Smooth muscle cell (in vitro differentiated cells): ENCODE data around the gene RRAS2. TPM values are rescaled to one million over a fixed set of nuclear protein-coding genes. Genes with fewer than 3 reads are reported as not detected.
"Not testable (repeated sequence)": the region's sequence is repeated elsewhere in the genome, so short reads cannot be mapped to it uniquely, and the experiment has no call there.

Experiments used
- DNase-seq: peaks from one replicate; lab custom pipeline; 2025; ENCODE audit not compliant: unreplicated experiment; lab: John Stamatoyannopoulos, UW
- H2AFZ ChIP-seq: fragments of 200-600 bp; sonication (generic); 2 replicates; pipeline ENCODE4 v1.6.0; 2016; ENCODE audit warnings: antibody characterized with exemption, low read depth, mild to moderate bottlenecking
- H3F3A ChIP-seq: fragments of 200-600 bp; sonication (generic); 2 replicates; pipeline ENCODE4 v1.6.0; 2017; ENCODE audit warnings: antibody characterized with exemption, low read depth
- H3K27ac ChIP-seq: fragments of 200-600 bp; sonication (generic); 2 replicates; pipeline ENCODE4 v1.5.1; 2016; ENCODE audit warnings: low read depth, mild to moderate bottlenecking
- H3K27me3 ChIP-seq: fragments of 200-600 bp; sonication (generic); 2 replicates; pipeline ENCODE4 v1.6.1; 2016; ENCODE audit warnings: low read depth, mild to moderate bottlenecking
- H3K36me3 ChIP-seq: fragments of 200-600 bp; sonication (generic); 2 replicates; pipeline ENCODE4 v1.5.1; 2016; ENCODE audit warnings: low read depth
- H3K4me1 ChIP-seq: fragments of 200-600 bp; sonication (generic); 2 replicates; pipeline ENCODE4 v1.5.1; 2016; ENCODE audit warnings: low read depth
- H3K4me2 ChIP-seq: fragments of 200-600 bp; sonication (generic); 2 replicates; pipeline ENCODE4 v1.6.0; 2016; ENCODE audit warnings: mild to moderate bottlenecking
- H3K4me3 ChIP-seq: fragments of 200-600 bp; sonication (generic); 2 replicates; pipeline ENCODE4 v1.5.1; 2016; ENCODE audit warnings: mild to moderate bottlenecking
- H3K79me2 ChIP-seq: fragments of 200-600 bp; sonication (generic); 2 replicates; pipeline ENCODE4 v1.6.0; 2016; ENCODE audit warnings: low read depth, mild to moderate bottlenecking
- H3K9ac ChIP-seq: fragments of 200-600 bp; sonication (generic); 2 replicates; pipeline ENCODE4 v1.6.0; 2016; ENCODE audit warnings: low read depth
- H3K9me3 ChIP-seq: fragments of 200-600 bp; sonication (generic); replicated peaks from 2 replicates; pipeline ENCODE4 v1.5.1; 2016; ENCODE audit warnings: low read depth
- H4K20me1 ChIP-seq: fragments of 200-600 bp; sonication (generic); 2 replicates; pipeline ENCODE4 v1.6.0; 2016; ENCODE audit warnings: low read depth
- WGBS: methylation state at CpG from one replicate; pipeline ENCODE4 v1.1.7; 2016; ENCODE audit warnings: low lambda C conversion rate; 5-methylcytosine and 5-hydroxymethylcytosine counted together
- polyA plus RNA-seq: library from polyadenylated mRNA; unstranded; fragments of >200 nt; fragmentation: Nextera tagmentation; extraction: Ambion mirVana; gene quantifications from 2 replicates; pipeline ENCODE4 v1.2.1, GENCODE V29; 2016
- total RNA-seq: library from RNA; depleted of rRNA; stranded (reverse); fragments of >200 nt; gene quantifications from 2 replicates; pipeline ENCODE4 v1.2.3, GENCODE V29; 2014
- TF ChIP-seq, protein P1 (sequence below): fragments of 200-600 bp; sonication (generic); IDR thresholded peaks from 2 replicates; pipeline ENCODE4 v1.5.1; 2017; ENCODE audit warnings: borderline replicate concordance, mild to moderate bottlenecking, antibody characterized with exemption; ENCODE audit not compliant: insufficient read depth, poor library complexity, severe bottlenecking

The RRAS2 gene
- total and polyA plus RNA-seq, 2 experiments from 2014 or later = 27.3 to 53.6 TPM

DNA sequence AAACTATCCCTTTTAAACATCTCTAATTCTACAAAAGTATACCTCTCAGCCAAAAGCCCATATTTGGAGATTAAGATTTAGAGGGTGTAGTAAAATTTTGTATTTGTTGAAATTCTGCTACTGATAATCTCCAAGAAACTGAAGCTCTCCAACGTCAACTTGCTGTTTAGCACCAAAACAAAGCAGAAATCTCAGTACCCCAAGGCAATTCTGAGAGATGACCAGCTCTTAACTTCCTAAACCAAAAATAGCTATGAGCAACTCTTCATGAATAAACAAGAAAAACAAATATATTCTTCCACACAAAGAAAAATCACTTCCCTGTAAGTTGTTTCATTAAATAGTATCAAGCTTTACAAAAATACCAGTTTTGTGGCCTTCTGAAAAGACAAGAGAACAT, 13.3 kb downstream of the RRAS2 start:
- TF ChIP-seq, protein P1, sequence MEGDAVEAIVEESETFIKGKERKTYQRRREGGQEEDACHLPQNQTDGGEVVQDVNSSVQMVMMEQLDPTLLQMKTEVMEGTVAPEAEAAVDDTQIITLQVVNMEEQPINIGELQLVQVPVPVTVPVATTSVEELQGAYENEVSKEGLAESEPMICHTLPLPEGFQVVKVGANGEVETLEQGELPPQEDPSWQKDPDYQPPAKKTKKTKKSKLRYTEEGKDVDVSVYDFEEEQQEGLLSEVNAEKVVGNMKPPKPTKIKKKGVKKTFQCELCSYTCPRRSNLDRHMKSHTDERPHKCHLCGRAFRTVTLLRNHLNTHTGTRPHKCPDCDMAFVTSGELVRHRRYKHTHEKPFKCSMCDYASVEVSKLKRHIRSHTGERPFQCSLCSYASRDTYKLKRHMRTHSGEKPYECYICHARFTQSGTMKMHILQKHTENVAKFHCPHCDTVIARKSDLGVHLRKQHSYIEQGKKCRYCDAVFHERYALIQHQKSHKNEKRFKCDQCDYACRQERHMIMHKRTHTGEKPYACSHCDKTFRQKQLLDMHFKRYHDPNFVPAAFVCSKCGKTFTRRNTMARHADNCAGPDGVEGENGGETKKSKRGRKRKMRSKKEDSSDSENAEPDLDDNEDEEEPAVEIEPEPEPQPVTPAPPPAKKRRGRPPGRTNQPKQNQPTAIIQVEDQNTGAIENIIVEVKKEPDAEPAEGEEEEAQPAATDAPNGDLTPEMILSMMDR = no peak
- peaks cover 35% of the 10 kb centered on the region for H4K20me1 ChIP-seq
- no peaks in the 10 kb centered on the region for H3K9me3 ChIP-seq
- H3K4me3 ChIP-seq = no peak overlapping the region
- no peak overlapping the region for H3K4me2 ChIP-seq
- no peak overlapping the region for H3K9ac ChIP-seq
- H2AFZ ChIP-seq = no peak overlapping the region
- no peaks in the 10 kb centered on the region for H3F3A ChIP-seq
- H3K27ac ChIP-seq = peak overlapping the region; percentile 33
- 46% methylated on average over 1 of the region's 1 CpG for WGBS
- no peaks in the 10 kb centered on the region for H3K36me3 ChIP-seq
- H3K79me2 ChIP-seq = peaks cover 92% of the 10 kb centered on the region
- no peak for DNase-seq
- H3K27me3 ChIP-seq = no peaks in the 10 kb centered on the region
- H3K4me1 ChIP-seq = peaks cover 8% of the 10 kb centered on the region

DNA sequence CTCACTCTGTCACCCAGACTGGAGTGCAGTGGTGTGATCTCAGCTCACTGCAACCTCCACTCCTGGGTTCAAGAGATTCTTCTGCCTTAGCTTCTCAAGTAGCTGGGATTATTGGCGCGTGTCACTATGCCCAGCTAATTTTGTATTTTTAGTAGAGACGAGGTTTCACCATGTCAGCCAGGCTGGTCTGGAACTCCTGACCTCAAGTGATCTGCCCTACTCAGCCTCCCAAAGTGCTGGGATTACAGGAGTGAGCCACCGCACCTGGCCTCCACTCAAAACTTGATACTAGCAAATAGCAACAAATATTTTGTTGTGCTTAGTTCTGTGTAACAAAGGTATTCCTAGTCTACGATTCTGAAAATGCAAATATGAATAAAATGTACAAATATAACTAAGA, 14.0 kb downstream of the RRAS2 start:
- peak overlapping the region; percentile 33 for H3K27ac ChIP-seq
- peaks cover 92% of the 10 kb centered on the region for H3K79me2 ChIP-seq
- H3K4me3 ChIP-seq, DNase-seq, H3K9ac ChIP-seq, H2AFZ ChIP-seq, H3K4me2 ChIP-seq, H3F3A ChIP-seq, H3K36me3 ChIP-seq, H3K9me3 ChIP-seq, H3K27me3 ChIP-seq: not testable (repeated sequence)
- WGBS = 98% methylated on average over 5 of the region's 5 CpGs
- H4K20me1 ChIP-seq = peaks cover 29% of the 10 kb centered on the region
- peaks cover 11% of the 10 kb centered on the region for H3K4me1 ChIP-seq

DNA sequence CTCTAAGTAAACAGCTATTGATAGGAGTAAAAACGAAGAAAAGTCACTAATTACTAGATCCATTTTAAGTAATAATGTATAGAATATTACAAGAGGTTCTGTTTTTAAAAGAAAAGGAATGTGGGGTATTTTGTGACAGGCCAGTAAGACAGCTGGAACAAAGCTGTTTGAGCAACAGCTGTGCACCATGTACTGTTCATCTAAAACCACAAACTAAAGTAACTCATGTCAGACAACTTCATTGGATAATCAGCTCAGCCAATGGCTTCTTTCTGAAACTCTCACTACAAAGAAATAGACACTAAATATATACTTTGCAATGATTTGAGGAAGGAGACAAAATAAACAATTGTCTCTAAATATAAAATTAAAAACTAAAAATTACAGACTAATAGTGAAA, 16.1 kb downstream of the RRAS2 start:
- no peak overlapping the region for H3K4me2 ChIP-seq
- DNase-seq = no peak
- peaks cover 11% of the 10 kb centered on the region for H3K4me1 ChIP-seq
- no peak overlapping the region for H3K4me3 ChIP-seq
- H3K9me3 ChIP-seq = no peaks in the 10 kb centered on the region
- H4K20me1 ChIP-seq = peaks cover 27% of the 10 kb centered on the region
- no peaks in the 10 kb centered on the region for H3F3A ChIP-seq
- TF ChIP-seq, protein P1 = no peak
- H3K27me3 ChIP-seq = no peaks in the 10 kb centered on the region
- no peak overlapping the region for H2AFZ ChIP-seq
- no peak overlapping the region for H3K9ac ChIP-seq
- no peaks in the 10 kb centered on the region for H3K36me3 ChIP-seq
- peaks cover 93% of the 10 kb centered on the region for H3K79me2 ChIP-seq
- H3K27ac ChIP-seq = no peak overlapping the region
- 90% methylated on average over 1 of the region's 1 CpG for WGBS

DNA sequence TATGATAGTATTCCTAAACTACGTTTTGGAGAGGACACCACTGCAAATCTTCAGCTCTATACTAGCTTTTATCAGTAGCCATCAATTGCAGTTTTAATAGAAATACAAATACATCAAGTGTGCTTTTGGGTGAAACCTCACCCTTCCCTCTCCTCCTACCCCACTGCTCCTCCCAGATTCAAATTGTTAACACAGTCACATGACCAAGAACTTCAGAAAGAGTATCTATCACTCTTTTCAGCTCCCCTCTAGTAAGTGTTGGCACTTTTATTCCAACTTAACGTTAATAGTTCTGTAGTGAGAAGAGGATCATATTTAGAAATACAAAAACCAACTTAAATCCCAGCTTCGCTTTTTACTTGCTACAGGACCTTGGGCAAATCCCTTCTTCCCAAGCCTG, 17.0 kb downstream of the RRAS2 start:
- peaks cover 91% of the 10 kb centered on the region for H3K79me2 ChIP-seq
- H3K36me3 ChIP-seq = no peaks in the 10 kb centered on the region
- H3F3A ChIP-seq = no peaks in the 10 kb centered on the region
- H3K4me3 ChIP-seq = no peak overlapping the region
- peaks cover 31% of the 10 kb centered on the region for H4K20me1 ChIP-seq
- WGBS = 48% methylated on average over 3 of the region's 3 CpGs
- H2AFZ ChIP-seq = no peak overlapping the region
- no peaks in the 10 kb centered on the region for H3K27me3 ChIP-seq
- no peak for DNase-seq
- peaks cover 11% of the 10 kb centered on the region for H3K4me1 ChIP-seq
- no peak overlapping the region for H3K9ac ChIP-seq
- no peaks in the 10 kb centered on the region for H3K9me3 ChIP-seq
- no peak overlapping the region for H3K27ac ChIP-seq
- no peak overlapping the region for H3K4me2 ChIP-seq
- TF ChIP-seq, protein P1 = no peak
